HUES48 (cell line): ENCODE results near the gene SRSF11.
"Not testable (repeated sequence)": the region's sequence is repeated elsewhere in the genome, so short reads cannot be mapped to it uniquely, and the experiment has no call there.

Experiments used
- H3K27ac ChIP-seq: one replicate; pipeline ENCODE4 v1.7.0; 2013; ENCODE audit warnings: low read depth, low read length, inconsistent platforms
- H3K27me3 ChIP-seq: 2 replicates; pipeline ENCODE4 v1.6.1; 2013; ENCODE audit warnings: mild to moderate bottlenecking, low read length; ENCODE audit not compliant: control insufficient read depth, insufficient read depth
- H3K36me3 ChIP-seq: 2 replicates; pipeline ENCODE4 v1.6.1; 2013; ENCODE audit warnings: low read length; ENCODE audit not compliant: control insufficient read depth, insufficient read depth
- H3K4me1 ChIP-seq: 2 replicates; pipeline ENCODE4 v1.6.1; 2013; ENCODE audit warnings: mild to moderate bottlenecking, low read length; ENCODE audit not compliant: control insufficient read depth, insufficient read depth
- H3K4me3 ChIP-seq: 2 replicates; pipeline ENCODE4 v1.5.1; 2013; ENCODE audit warnings: mild to moderate bottlenecking, low read depth, low read length
- H3K9ac ChIP-seq: 2 replicates; pipeline ENCODE4 v1.6.1; 2013; ENCODE audit warnings: mild to moderate bottlenecking, low read depth, low read length, moderate library complexity
- H3K9me3 ChIP-seq: 2 replicates; pipeline ENCODE4 v1.6.1; 2013; ENCODE audit warnings: low read length; ENCODE audit not compliant: control insufficient read depth, insufficient read depth

Gene SRSF11

DNA sequence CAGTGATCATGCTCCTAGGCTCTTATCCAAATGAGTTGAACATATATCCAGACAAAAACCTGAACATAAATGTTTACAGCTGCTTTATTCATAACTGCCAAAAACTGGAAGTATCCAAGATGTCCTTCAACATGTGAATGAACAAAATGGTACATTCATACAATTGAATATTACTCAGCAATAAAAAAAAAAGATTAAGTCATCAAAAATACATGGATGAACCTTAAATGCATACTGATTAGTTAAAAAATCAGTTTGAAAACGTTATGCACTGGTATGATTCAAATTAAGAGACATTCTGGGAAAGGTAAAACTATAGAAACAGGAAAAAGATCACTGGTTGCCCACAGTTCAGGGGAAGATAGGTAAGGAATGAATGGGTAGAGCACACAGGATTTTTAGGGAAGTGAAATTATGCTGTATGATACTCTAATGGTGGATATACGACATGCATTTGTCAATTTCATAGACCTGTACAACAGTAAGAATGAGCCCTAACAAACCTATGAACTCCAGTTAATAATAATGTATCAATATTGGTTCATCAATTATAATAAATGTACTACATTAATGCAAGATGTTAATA lies 18.9 kb upstream of the SRSF11 start:
- no peak overlapping the region for H3K4me3 ChIP-seq
- no peak overlapping the region for H3K9ac ChIP-seq
- no peak overlapping the region for H3K27ac ChIP-seq
- no peaks in the 10 kb centered on the region; the same call in 1 of the 2 replicates for H3K4me1 ChIP-seq
- H3K36me3 ChIP-seq: no peaks in the 10 kb centered on the region
- no peaks in the 10 kb centered on the region for H3K27me3 ChIP-seq
- H3K9me3 ChIP-seq: no peaks in the 10 kb centered on the region

- no peak overlapping the region for H3K9ac ChIP-seq
- peaks cover 13% of the 10 kb centered on the region for H3K36me3 ChIP-seq
- H3K4me1 ChIP-seq: no peaks in the 10 kb centered on the region; the same call in 1 of the 2 replicates
- no peaks in the 10 kb centered on the region for H3K27me3 ChIP-seq
- H3K4me3 ChIP-seq: peak overlapping the region; percentile 94
- no peaks in the 10 kb centered on the region for H3K9me3 ChIP-seq
- no peak overlapping the region for H3K27ac ChIP-seq
Observed at GRCh38 chr1:70204139-70204538, 17.0 kb upstream of the SRSF11 start.

DNA sequence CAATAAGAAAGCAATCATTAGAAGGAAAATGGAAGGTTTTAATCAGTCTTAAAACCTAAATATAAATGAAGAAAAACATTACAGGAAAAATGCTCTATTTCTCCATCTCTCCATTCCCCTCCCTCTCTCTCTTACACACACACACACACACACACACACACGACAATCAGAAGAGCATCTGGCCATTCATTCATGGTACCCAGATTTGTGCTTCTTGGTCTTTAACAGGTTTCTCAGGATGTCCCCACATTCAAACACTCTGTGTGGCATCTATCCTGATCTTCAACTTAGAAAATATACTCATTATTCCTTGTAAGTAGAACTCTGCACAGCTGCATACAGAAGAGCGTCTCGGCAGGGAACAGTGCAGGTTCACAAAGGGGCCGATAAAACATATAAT lies 16.6 kb upstream of the SRSF11 start:
- no peaks in the 10 kb centered on the region for H3K27me3 ChIP-seq
- no peak overlapping the region for H3K27ac ChIP-seq
- H3K9me3 ChIP-seq: no peaks in the 10 kb centered on the region
- H3K9ac ChIP-seq: peak overlapping the region; percentile 57
- peak overlapping the region; percentile 94 for H3K4me3 ChIP-seq
- peaks cover 13% of the 10 kb centered on the region for H3K36me3 ChIP-seq
- no peaks in the 10 kb centered on the region; the same call in 1 of the 2 replicates for H3K4me1 ChIP-seq

- Histone ChIP-seq H3K9ac (peak overlapping the region; percentile 57), H3K4me3 (peak overlapping the region; percentile 94), H3K9me3 (no peaks in the 10 kb centered on the region), H3K4me1 (no peaks in the 10 kb centered on the region; the same call in 1 of the 2 replicates), H3K27ac (peak overlapping the region; percentile 94), H3K36me3 (peaks cover 16% of the 10 kb centered on the region), H3K27me3 (no peaks in the 10 kb centered on the region)
Observed at GRCh38 chr1:70205071-70205433, 16.1 kb upstream of the SRSF11 start.

DNA sequence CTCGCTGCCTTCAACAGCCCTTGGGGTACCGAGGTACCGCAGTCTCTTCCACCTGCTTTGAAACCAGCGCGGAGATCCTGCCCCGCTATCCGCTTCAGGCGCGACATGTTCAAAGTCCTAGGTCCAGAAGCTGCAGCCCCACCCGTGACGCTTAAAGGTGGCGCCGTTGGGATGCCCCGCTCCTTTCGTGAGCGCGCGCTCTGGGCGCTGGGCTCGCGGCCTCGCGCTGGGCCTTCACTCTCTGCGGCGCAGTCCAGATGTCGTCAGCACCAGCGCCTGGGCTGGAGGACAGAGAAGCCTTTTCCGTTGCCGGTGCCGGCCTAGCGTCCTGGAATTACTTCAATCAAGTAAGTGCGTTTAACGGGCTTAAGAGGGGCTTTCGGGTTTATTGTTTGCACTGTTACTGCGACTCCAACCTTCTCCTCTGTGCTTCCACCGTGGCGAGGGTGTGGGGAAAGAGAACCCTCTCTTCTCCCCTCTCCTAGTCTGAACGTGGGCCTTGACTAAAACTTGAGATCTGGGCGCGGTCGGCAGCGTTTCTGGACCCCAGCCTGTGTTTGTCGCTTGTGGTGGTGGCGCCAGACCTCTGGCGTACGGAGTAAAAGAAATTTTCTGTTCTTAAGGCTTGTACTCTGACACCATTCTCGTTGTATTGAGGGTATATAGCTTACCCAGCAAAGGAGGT lies 15.6 kb upstream of the SRSF11 start, which contains the start of gene LRRC40:
TSS of gene LRRC40 (minus strand) at position 146 of the 685 bp plus-strand sequence. CDS start at position 107, 39 bp downstream.
- H3K4me3 ChIP-seq: peak within 1 kb of the TSS; percentile 94
- peak within 1 kb of the TSS; percentile 94 for H3K27ac ChIP-seq
- H3K9me3 ChIP-seq: no peaks in the 10 kb centered on the region
- H3K27me3 ChIP-seq: no peaks in the 10 kb centered on the region
- peak within 1 kb of the TSS; percentile 97 for H3K9ac ChIP-seq
- H3K4me1 ChIP-seq: no peaks in the 10 kb centered on the region; the same call in 1 of the 2 replicates
- H3K36me3 ChIP-seq: peaks cover 17% of the 10 kb centered on the region

DNA sequence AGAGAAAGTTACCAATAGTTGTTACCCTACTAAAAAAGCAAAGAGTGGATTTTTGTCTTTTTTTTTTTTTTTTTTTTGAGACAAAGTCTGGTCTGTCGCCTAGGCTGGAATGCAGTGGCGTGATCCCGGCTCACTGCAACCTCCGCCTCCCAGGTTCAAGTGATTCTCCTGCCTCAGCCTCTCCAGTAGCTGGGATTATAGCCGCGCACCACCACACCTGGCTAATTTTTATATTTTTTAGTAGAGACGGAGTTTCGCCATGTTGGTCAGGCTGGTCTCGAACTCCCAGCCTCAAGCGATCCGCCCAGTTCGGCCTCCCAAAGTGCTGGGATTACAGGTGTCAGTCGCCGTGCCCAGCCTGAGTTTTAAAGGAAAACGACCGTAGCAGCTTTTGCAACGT lies 14.3 kb upstream of the SRSF11 start:
- H3K36me3 ChIP-seq: peaks cover 19% of the 10 kb centered on the region
- H3K9ac ChIP-seq, H3K9me3 ChIP-seq, H3K27me3 ChIP-seq, H3K4me1 ChIP-seq, H3K27ac ChIP-seq: not testable (repeated sequence)
- H3K4me3 ChIP-seq: peak overlapping the region; percentile 94

GRCh38 chr1:70207492-70207891 lies 13.7 kb upstream of the SRSF11 start:
- Histone ChIP-seq H3K9ac (no peak overlapping the region), H3K36me3 (peaks cover 19% of the 10 kb centered on the region), H3K4me1 (no peaks in the 10 kb centered on the region; the same call in 1 of the 2 replicates), H3K9me3 (no peaks in the 10 kb centered on the region), H3K4me3 (no peak overlapping the region), H3K27ac (no peak overlapping the region), H3K27me3 (no peaks in the 10 kb centered on the region)

DNA sequence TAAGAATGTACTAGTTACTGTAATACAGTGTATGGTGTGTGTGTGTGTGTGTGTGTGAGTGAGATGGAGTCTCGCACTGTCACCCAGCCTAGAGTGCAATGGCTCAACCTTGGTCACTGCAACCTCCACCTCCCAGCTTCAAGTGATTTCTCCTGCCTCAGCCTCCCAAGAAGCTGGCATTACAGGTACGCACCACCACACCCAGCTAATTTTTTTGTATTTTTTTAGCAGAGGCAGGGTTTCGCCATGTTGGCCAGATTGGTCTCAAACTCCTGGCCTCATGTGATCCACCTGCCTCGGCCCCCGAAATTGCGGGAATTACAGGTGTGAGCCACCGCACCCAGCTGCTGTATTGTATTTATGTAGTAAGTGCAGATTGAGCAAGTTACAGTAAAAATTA lies 12.9 kb upstream of the SRSF11 start:
- Histone ChIP-seq H3K9me3 (no peaks in the 10 kb centered on the region), H3K27ac (no peak overlapping the region), H3K9ac (no peak overlapping the region), H3K4me1 (no peaks in the 10 kb centered on the region; the same call in 1 of the 2 replicates), H3K27me3 (no peaks in the 10 kb centered on the region), H3K36me3 (peaks cover 19% of the 10 kb centered on the region), H3K4me3 (no peak overlapping the region)

DNA sequence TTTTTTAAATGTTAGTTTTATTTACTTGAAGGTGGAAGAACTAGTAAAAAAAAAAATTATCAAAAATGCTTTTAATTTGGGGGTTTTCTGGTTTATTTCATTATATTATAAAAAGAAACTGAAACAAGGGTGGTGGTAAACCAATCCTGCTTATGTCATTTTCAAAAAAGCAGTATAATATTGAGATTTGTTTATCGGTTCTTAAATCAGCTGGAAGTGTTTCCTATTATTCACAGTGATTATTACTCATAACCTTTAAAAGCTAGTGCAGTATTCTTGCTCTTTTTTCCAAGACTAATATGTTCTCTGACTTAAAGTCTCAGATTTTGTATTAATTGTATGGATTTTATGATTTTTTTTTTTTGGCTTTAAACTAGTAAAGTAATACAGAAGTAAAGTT lies 10.4 kb upstream of the SRSF11 start:
- Histone ChIP-seq H3K9ac (no peak overlapping the region), H3K4me3 (no peak overlapping the region), H3K27me3 (no peaks in the 10 kb centered on the region), H3K4me1 (0 out of 2 replicates have a peak, but pooled peaks cover 4% of the 10 kb centered on the region), H3K27ac (no peak overlapping the region), H3K36me3 (peaks cover 25% of the 10 kb centered on the region), H3K9me3 (no peaks in the 10 kb centered on the region)

DNA sequence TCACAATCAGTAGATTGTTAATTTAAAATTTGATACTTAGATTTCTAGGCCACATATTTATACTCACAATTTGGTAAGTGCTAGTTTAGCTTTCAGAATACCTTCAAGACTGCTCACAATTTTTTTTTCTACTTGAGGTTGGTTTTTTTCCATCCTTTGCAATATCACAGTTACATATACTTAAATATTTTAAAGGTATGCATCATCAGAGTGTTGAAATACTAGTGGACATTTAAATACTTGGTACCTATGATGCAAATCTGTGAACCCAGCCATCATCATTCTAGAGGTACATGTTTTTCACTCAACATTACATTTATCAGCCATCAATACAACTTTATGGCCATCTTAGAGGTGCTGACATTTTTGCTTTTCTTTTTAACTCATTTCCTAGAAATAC lies 9.6 kb upstream of the SRSF11 start:
- peaks cover 33% of the 10 kb centered on the region for H3K36me3 ChIP-seq
- 0 out of 2 replicates have a peak, but pooled peaks cover 4% of the 10 kb centered on the region for H3K4me1 ChIP-seq
- no peak overlapping the region for H3K4me3 ChIP-seq
- no peak overlapping the region for H3K27ac ChIP-seq
- H3K9me3 ChIP-seq: no peaks in the 10 kb centered on the region
- no peaks in the 10 kb centered on the region for H3K27me3 ChIP-seq
- H3K9ac ChIP-seq: no peak overlapping the region

DNA sequence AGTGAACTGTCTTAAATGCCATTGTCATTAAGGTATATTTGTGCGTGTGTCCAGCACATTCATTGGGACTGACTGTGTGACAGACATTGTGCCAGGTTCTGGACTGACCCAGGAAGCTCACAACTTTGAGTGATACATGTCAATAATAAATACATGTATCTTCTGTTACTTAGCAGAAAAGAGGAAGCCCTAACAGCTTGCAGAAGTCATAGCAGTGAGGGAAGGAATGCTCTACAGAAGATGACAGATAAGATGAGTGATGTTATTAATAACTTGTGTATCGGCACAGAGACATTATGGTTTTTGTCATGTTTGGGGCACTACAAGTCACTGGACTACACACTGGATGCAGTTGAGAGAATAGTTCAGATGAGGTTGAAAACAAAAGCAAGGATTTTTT lies 1.2 kb upstream of the SRSF11 start:
- Histone ChIP-seq H3K27ac (no peak overlapping the region), H3K36me3 (peaks cover 42% of the 10 kb centered on the region)

More for the DNA sequence above, 1.2 kb upstream of the SRSF11 start:
- Histone ChIP-seq H3K9me3 (no peaks in the 10 kb centered on the region), H3K27me3 (no peaks in the 10 kb centered on the region), H3K4me1 (peaks cover 36% of the 10 kb centered on the region), H3K9ac (no peak overlapping the region), H3K4me3 (no peak overlapping the region)
